Prostate gland (tissue), 2 donors: ENCODE data around the gene RAB15. TPM values are rescaled to one million over a fixed set of nuclear protein-coding genes. Genes with fewer than 3 reads are reported as not detected.

Experiments
- DNase-seq: peaks from one replicate; pipeline ENCODE4 v3.0.0-alpha.2; 2019; ENCODE audit warnings: low spot score
- H3K27ac ChIP-seq, 2 donors: fragments of 200-600 bp; sonication (generic); 2 replicates each; pipeline ENCODE4 v1.5.1; 2017 to 2019
- H3K27me3 ChIP-seq: fragments of 200-600 bp; sonication (generic); replicated peaks from 2 replicates; pipeline ENCODE4 v1.5.1; 2019; ENCODE audit not compliant: insufficient read depth
- H3K36me3 ChIP-seq, 2 donors: fragments of 200-600 bp; sonication (generic); 1 replicate in 1 of 2; 2 replicates in 1 of 2; pipeline versions ENCODE4 v1.5.1 to v1.8.1; 2017 to 2019
- H3K4me1 ChIP-seq: fragments of 200-600 bp; sonication (generic); replicated peaks from 2 replicates; pipeline ENCODE4 v1.5.1; 2019
- H3K4me3 ChIP-seq, 2 donors: fragments of 200-600 bp; sonication (generic); 2 replicates each; pipeline ENCODE4 v1.5.1; 2017 to 2019
- H3K9me3 ChIP-seq: fragments of 200-600 bp; sonication (generic); 2 replicates; pipeline ENCODE4 v1.5.1; 2017
- CTCF ChIP-seq, 4 experiments: fragments of 200-600 bp in 2 of 4; fragments of 450-650 bp in 2 of 4; sonication (generic) in 2 of 4; IDR thresholded peaks; 1 replicate in 3 of 4; 2 replicates in 1 of 4; pipeline ENCODE4 v1.5.1; 2016 to 2019; ENCODE audit warnings: antibody characterized with exemption in 4 of 4, mild to moderate bottlenecking in 2 of 4, moderate library complexity in 2 of 4
- POLR2A ChIP-seq: fragments of 450-650 bp; IDR thresholded peaks from one replicate; pipeline ENCODE4 v1.6.1; 2016; ENCODE audit warnings: antibody characterized with exemption, mild to moderate bottlenecking
- POLR2AphosphoS5 ChIP-seq: sonication (generic); formaldehyde crosslinking; IDR thresholded peaks from one replicate; pipeline ENCODE4 v1.6.1; 2017; ENCODE audit warnings: antibody characterized with exemption
- WGBS: methylation state at CpG from one replicate; pipeline ENCODE4 v1.1.5; 2018; 5-methylcytosine and 5-hydroxymethylcytosine counted together
- intact Hi-C: fragments of 100-400 bp; cut with DNase I; formaldehyde crosslinking; loops from one replicate; pipeline ENCODE4 v1.14.2; 2022
- total RNA-seq, 2 donors: library from RNA; depleted of rRNA; stranded (reverse); fragments of >200 nt; gene quantifications; one replicate each; pipeline ENCODE4 v1.1.0, GENCODE V29; 2016

Gene RAB15
- total RNA-seq, 2 donors from 2014 or later: 10.1 to 17.5 TPM

DNA sequence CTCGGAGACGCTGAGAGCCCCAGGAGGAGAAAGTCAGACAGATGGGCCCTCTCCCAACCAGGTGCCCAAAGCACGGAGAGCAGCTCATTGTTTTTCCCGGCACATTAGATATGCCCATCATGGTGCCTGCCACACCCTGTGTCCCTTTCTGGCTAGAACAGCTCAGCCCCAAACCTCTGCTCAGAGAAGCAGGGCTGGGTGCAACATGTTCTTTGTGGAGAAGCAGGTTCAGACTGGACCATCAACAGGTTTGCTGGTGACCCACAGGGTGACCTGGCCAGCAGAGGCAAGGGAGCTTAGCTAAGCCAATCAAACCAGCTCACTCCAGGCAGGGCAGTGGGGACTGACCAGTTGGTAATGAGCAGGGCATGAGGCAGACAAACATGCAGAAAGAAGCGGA is 13.4 kb downstream of the RAB15 start:
- intact Hi-C loops: no loop called here
- H3K27ac ChIP-seq: no peak overlapping the region
- H3K9me3 ChIP-seq: no peaks in the 10 kb centered on the region
- no peaks in the 10 kb centered on the region for H3K36me3 ChIP-seq
- no peaks in the 10 kb centered on the region for H3K4me1 ChIP-seq
- H3K27me3 ChIP-seq: no peaks in the 10 kb centered on the region
- TF ChIP-seq POLR2AphosphoS5: no peak
- no peak for TF ChIP-seq CTCF (IDR thresholded peaks at IDR 0.05)
- TF ChIP-seq POLR2A: no peak
- DNase-seq: no peak
- H3K4me3 ChIP-seq: no peak overlapping the region
- 76% methylated on average over 5 of the region's 5 CpGs for WGBS

DNA sequence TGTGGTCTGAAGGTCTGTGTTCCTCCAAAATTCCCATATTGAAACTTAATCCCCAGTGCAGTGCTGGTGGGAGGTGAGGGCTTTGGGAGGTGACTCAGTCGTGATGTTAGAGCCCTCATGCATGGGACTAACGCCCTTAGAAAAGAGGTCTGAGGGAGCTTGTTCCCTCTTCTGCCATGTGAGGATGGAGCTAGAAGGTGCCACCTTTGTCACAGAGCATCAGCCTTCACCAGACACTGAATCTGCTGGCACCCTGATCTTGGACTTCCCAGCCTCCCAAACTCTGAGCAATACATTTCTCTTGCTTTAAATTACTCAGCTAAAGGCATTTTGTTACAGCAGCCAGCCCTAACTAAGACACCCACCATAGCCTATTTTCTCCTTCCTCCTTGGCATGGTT is 13.9 kb downstream of the RAB15 start:
- intact Hi-C loops: no loop called here
- Histone ChIP-seq H3K27me3 (no peaks in the 10 kb centered on the region), H3K36me3 (no peaks in the 10 kb centered on the region), H3K4me1 (no peaks in the 10 kb centered on the region), H3K27ac (no peak overlapping the region), H3K9me3 (no peaks in the 10 kb centered on the region), H3K4me3 (no peak overlapping the region)
- WGBS: 97% methylated on average over 2 of the region's 2 CpGs
- no peak for DNase-seq
- TF ChIP-seq CTCF (IDR thresholded peaks at IDR 0.05) (no peak), POLR2A (no peak), POLR2AphosphoS5 (no peak)

GRCh38 chr14:64956697-64957406 is 15.3 kb downstream of the RAB15 start:
- Histone ChIP-seq H3K27me3 (no peaks in the 10 kb centered on the region), H3K27ac (no peak overlapping the region), H3K4me3 (no peak overlapping the region), H3K4me1 (no peaks in the 10 kb centered on the region), H3K36me3 (peaks cover 0 to 3% of the 10 kb centered on the region in 2 donors), H3K9me3 (no peaks in the 10 kb centered on the region)
- 82% methylated on average over 8 of the region's 8 CpGs for WGBS
- peak; percentile 53 for DNase-seq
- no peak for TF ChIP-seq POLR2A
- peak; percentile 60 for TF ChIP-seq POLR2AphosphoS5
- TF ChIP-seq CTCF (IDR thresholded peaks at IDR 0.05): no peak
- intact Hi-C loops: no loop called here

DNA sequence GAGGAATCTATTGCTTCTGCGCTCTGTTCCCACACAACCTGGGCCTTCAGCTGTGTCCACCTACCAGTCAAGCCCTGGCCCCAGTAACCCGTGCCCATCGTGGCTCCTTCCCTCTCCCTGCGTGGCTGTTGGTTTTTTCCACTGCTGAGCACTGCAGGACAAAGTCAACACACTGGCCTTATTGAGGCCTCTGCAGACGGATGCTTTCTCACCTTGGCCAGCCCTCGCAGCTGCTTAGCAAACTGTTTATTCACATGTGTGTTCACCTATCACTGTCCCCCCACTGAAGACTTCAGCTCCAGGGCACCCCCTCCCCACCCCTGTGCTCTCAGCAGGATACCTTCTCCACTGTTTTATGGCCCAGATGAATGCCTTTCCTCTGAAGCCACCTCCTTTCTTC is 16.8 kb downstream of the RAB15 start:
- intact Hi-C loops: no loop called here
- Histone ChIP-seq H3K36me3 (peaks cover 0 to 3% of the 10 kb centered on the region in 2 donors), H3K9me3 (no peaks in the 10 kb centered on the region), H3K27me3 (no peaks in the 10 kb centered on the region), H3K4me1 (no peaks in the 10 kb centered on the region), H3K4me3 (no peak overlapping the region), H3K27ac (no peak overlapping the region)
- TF ChIP-seq POLR2A (no peak), CTCF (IDR thresholded peaks at IDR 0.05) (no peak), POLR2AphosphoS5 (no peak)
- no peak for DNase-seq
- WGBS: 80% methylated on average over 6 of the region's 6 CpGs
